Psoas muscle (tissue), 8 donors: ENCODE data around the gene EEF1AKMT2. TPM values are rescaled to one million over a fixed set of nuclear protein-coding genes. Genes with fewer than 3 reads are reported as not detected.

Experiments used
- ATAC-seq, 4 donors: fragments of 200-7000 bp; cut with Tn5 transposase; one replicate each; pipeline ENCODE4 v1.9.1; 2020; ENCODE audit warnings: moderate library complexity in 3 of 4, mild to moderate bottlenecking in 2 of 4
- DNase-seq, 2 donors: peaks; one replicate each; pipeline ENCODE4 v3.0.0-alpha.2; 2020
- H3K27ac ChIP-seq: fragments of 200-600 bp; one replicate; pipeline ENCODE4 v1.8.0; 2022
- H3K27me3 ChIP-seq, 3 donors: fragments of 200-600 bp in 1 of 3; one replicate each; pipeline versions ENCODE4 v1.6.1 to v1.8.0; 2013 to 2022; ENCODE audit warnings: low read length in 2 of 3, mild to moderate bottlenecking in 2 of 3, moderate library complexity in 1 of 3; ENCODE audit not compliant: insufficient read depth in 3 of 3
- H3K36me3 ChIP-seq, 2 donors: fragments of 200-600 bp in 1 of 2; one replicate each; pipeline versions ENCODE4 v1.6.1 to v1.8.0; 2013 to 2022; ENCODE audit warnings: low read depth in 1 of 2, mild to moderate bottlenecking in 1 of 2, moderate library complexity in 1 of 2; ENCODE audit not compliant: insufficient read depth in 1 of 2
- H3K4me1 ChIP-seq: fragments of 200-600 bp; one replicate; pipeline ENCODE4 v1.8.0; 2022
- H3K4me3 ChIP-seq: fragments of 200-600 bp; one replicate; pipeline ENCODE4 v1.8.0; 2022; ENCODE audit warnings: mild to moderate bottlenecking
- H3K9me3 ChIP-seq: fragments of 200-600 bp; one replicate; pipeline ENCODE4 v1.8.0; 2022
- WGBS, 3 donors: extraction: QIAGEN DNeasy Blood & Tissue Kit; methylation state at CpG; one replicate each; pipeline versions ENCODE4 v1.1.6 to v1.1.7; 2013; 5-methylcytosine and 5-hydroxymethylcytosine counted together
- intact Hi-C, 2 donors: fragments of 100-400 bp; cut with DNase I; formaldehyde crosslinking; loops; one replicate each; pipeline versions ENCODE4 v1.11.0 to v1.14.2; 2022
- polyA plus RNA-seq, 3 donors: library from polyadenylated mRNA; stranded (reverse); fragments of 200-250 nt; gene quantifications; one replicate each; pipeline ENCODE4 v1.2.3, GENCODE V29; 2013
- total RNA-seq, 4 donors: library from RNA; stranded (reverse); fragmentation: NEBNext Ultra II Directional in 2 of 4; extraction: Animal tissue kit (Norgen Biotek cat#: 25700) in 2 of 4; gene quantifications; one replicate each; pipeline versions ENCODE4 v1.2.1 to v1.2.4, GENCODE V29; 2021 to 2023
- TF ChIP-seq, protein P1 (sequence below): fragments of 200-600 bp; IDR thresholded peaks from one replicate; pipeline ENCODE4 v1.8.0; 2022; ENCODE audit warnings: antibody characterized with exemption
- donor health status: healthy with polysubstance abuse.
- donor health status: DM: no; HTN: no; CAD: no; lungs with moderate emphysema.
- donor health status: Bipolar disorder and iron deficiency.
- donor health status: healthy.
- donor health status: DM: yes; HTN: yes; CAD: no.
- donor health status: DM: no; HTN: no; CAD: no.
- donor health status: DM: no; HTN: no; CAD: no.
- donor health status: DM: yes; HTN: yes; CAD: no.

EEF1AKMT2 gene
- total and polyA plus RNA-seq, 7 donors = 3.3 to 11.9 (median 9.1) TPM

GRCh38 chr10:124754227-124754626, 37.5 kb downstream of the EEF1AKMT2 start:
- peaks cover 0 to 22% of the 10 kb centered on the region in 2 donors for H3K36me3 ChIP-seq
- ATAC-seq (no peak), DNase-seq (no peak)
- H3K27me3 ChIP-seq = no peaks in the 10 kb centered on the region
- H3K4me3 ChIP-seq = no peak overlapping the region
- no peaks in the 10 kb centered on the region for H3K9me3 ChIP-seq
- 87 to 95% (median 87%) methylated on average over 5 of the region's 5 CpGs for WGBS, 3 donors
- intact Hi-C loops = loop anchor here in 1 of 2 donors (5.0 kb wide), 2 partner anchors 33 to 222 kb away; no protein-coding TSS in a partner anchor
- H3K4me1 ChIP-seq = peaks cover 8% of the 10 kb centered on the region
- TF ChIP-seq, protein P1, sequence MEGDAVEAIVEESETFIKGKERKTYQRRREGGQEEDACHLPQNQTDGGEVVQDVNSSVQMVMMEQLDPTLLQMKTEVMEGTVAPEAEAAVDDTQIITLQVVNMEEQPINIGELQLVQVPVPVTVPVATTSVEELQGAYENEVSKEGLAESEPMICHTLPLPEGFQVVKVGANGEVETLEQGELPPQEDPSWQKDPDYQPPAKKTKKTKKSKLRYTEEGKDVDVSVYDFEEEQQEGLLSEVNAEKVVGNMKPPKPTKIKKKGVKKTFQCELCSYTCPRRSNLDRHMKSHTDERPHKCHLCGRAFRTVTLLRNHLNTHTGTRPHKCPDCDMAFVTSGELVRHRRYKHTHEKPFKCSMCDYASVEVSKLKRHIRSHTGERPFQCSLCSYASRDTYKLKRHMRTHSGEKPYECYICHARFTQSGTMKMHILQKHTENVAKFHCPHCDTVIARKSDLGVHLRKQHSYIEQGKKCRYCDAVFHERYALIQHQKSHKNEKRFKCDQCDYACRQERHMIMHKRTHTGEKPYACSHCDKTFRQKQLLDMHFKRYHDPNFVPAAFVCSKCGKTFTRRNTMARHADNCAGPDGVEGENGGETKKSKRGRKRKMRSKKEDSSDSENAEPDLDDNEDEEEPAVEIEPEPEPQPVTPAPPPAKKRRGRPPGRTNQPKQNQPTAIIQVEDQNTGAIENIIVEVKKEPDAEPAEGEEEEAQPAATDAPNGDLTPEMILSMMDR = no peak
- H3K27ac ChIP-seq = no peak overlapping the region

DNA sequence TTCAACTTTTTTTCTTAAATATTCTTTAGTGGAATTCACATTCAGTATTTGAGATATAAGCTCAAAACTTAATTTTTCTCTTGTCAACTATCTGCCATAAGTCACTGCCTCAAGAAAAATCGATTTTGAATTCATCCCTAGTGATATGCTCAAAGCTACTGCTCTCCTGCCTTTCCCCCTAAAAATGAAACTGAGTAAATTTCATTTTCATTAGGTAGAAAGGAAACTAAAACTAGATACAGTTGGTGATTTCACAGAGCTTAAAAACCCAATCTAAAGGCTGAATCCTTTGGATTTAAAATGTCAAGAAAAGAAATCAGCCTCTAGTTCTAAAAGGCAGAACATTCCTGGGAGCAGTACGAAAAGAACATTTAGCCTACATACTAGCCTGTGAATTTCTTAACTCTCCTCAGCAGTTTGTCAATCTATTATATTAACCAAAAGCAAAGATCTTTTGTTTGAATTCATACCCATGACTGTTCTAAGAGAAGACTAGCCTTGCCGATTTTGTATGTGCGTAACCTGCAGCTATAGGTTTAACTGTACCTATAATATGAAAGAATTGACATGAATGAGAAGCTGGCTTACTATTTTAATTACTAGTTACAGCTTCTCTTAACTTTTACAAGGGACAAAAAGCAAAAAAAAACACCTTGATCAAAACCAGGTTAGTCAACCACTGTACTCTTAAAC, 42.6 kb downstream of the EEF1AKMT2 start:
- no peak overlapping the region for H3K4me3 ChIP-seq
- no peaks in the 10 kb centered on the region for H3K27me3 ChIP-seq
- TF ChIP-seq, protein P1 = no peak
- WGBS, 3 donors = 81 to 88% (median 85%) methylated on average over 4 of the region's 4 CpGs
- H3K36me3 ChIP-seq = peaks cover 0 to 14% of the 10 kb centered on the region in 2 donors
- ATAC-seq = no peak
- H3K27ac ChIP-seq = no peak overlapping the region
- intact Hi-C loops = loop anchor here (5.0 kb wide), 2 partner anchors 53 to 207 kb away; partner anchors contain the start of gene ABRAXAS2 (in 1 of the 2)
- DNase-seq = no peak
- peaks cover 15% of the 10 kb centered on the region for H3K4me1 ChIP-seq
- H3K9me3 ChIP-seq = no peaks in the 10 kb centered on the region

DNA sequence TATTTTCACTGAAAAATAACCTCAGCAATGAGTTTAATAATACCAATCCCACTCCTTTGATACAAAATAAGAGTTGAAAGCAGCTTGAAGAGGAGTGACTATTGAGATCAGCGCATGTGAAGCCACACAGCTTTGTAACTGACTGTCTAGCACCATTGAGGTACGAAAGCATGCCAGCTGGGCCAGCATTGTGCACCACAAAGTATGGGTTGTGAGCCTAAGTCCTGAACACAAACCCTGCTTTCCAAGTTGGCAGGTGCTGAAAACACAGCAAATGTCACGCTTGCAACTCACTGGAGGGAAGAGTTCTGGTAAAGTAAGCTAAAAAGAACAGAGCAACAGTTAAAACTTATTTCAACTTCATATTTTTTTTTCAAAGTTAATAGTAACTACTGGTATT, 43.5 kb downstream of the EEF1AKMT2 start:
- intact Hi-C loops = loop anchor here (5.0 kb wide), 2 partner anchors 54 to 206 kb away; partner anchors contain the start of gene ABRAXAS2 (in 1 of the 2)
- WGBS, 3 donors = 50 to 82% (median 55%) methylated on average over 3 of the region's 3 CpGs
- no peak for ATAC-seq
- H3K27ac ChIP-seq = no peak overlapping the region
- H3K4me3 ChIP-seq = no peak overlapping the region
- no peaks in the 10 kb centered on the region for H3K9me3 ChIP-seq
- H3K4me1 ChIP-seq = peaks cover 15% of the 10 kb centered on the region
- H3K27me3 ChIP-seq = no peaks in the 10 kb centered on the region
- TF ChIP-seq, protein P1 = no peak
- no peak for DNase-seq
- peaks cover 0 to 14% of the 10 kb centered on the region in 2 donors for H3K36me3 ChIP-seq

DNA sequence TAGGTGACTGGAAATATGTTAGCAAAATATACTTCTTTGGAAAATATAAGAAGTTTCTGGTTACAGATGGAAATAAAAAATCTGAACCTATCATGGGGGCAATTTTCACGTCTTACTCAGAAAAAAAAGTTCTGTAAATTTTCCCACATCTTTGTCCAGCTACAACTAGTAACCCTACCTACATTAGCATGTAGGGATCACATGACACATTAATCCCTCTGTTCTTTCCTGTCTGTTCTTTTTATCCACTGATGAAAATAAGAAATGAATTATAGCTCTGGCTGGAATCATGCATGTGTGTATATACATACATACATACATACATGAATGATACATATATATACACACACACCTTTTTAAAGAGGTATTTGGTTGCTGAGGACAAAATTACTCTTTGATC, 43.9 kb downstream of the EEF1AKMT2 start:
- Histone ChIP-seq H3K9me3 (no peaks in the 10 kb centered on the region), H3K4me3 (no peak overlapping the region), H3K36me3 (peaks cover 0 to 14% of the 10 kb centered on the region in 2 donors), H3K27me3 (no peaks in the 10 kb centered on the region), H3K4me1 (peaks cover 15% of the 10 kb centered on the region), H3K27ac (no peak overlapping the region)
- TF ChIP-seq, protein P1 = no peak
- intact Hi-C loops = loop anchor here (5.0 kb wide), 2 partner anchors 55 to 205 kb away; partner anchors contain the start of gene ABRAXAS2 (in 1 of the 2)
- DNase-seq (no peak), ATAC-seq (no peak)
- WGBS, 3 donors = 51 to 79% (median 62%) methylated on average over 1 of the region's 1 CpG
